Keratinocyte (primary cell): Measurements from ENCODE around the gene DEXI. TPM values are rescaled to one million over a fixed set of nuclear protein-coding genes. Genes with fewer than 3 reads are reported as not detected.

Source experiments
- DNase-seq: peaks from one replicate; pipeline ENCODE4 v3.0.0-alpha.2; 2011; ENCODE audit warnings: low read depth, missing footprints, low spot score
- FAIRE-seq: peaks from 2 replicates; lab custom pipeline; 2011; peaks lifted over from hg19 to GRCh38; lab: Jason Lieb, UNC
- H2AFZ ChIP-seq: 2 replicates; pipeline ENCODE4 v1.6.0; 2012; ENCODE audit warnings: low read length, control low read depth, inconsistent platforms; ENCODE audit not compliant: control insufficient read depth
- H3K27ac ChIP-seq: 2 replicates; pipeline ENCODE4 v1.5.1; 2011; ENCODE audit warnings: low read length; ENCODE audit not compliant: control insufficient read depth, insufficient read depth
- H3K27me3 ChIP-seq: 3 replicates; pipeline ENCODE4 v1.6.0; 2011; ENCODE audit warnings: low read length; ENCODE audit not compliant: control insufficient read depth, insufficient read depth; ENCODE audit errors: extremely low read depth
- H3K36me3 ChIP-seq, 2 experiments: 2 replicates in 1 of 2; 3 replicates in 1 of 2; pipeline ENCODE4 v1.5.1; 2011; ENCODE audit warnings: low read length in 2 of 2, mild to moderate bottlenecking in 1 of 2; ENCODE audit not compliant: control insufficient read depth in 2 of 2, insufficient read depth in 2 of 2; ENCODE audit errors: extremely low read depth in 1 of 2
- H3K4me1 ChIP-seq: 3 replicates; pipeline ENCODE4 v1.5.1; 2011; ENCODE audit warnings: low read length; ENCODE audit not compliant: control insufficient read depth, insufficient read depth; ENCODE audit errors: extremely low read depth
- H3K4me2 ChIP-seq: 3 replicates; pipeline ENCODE4 v1.6.0; 2011; ENCODE audit warnings: low read depth, low read length; ENCODE audit not compliant: control insufficient read depth, insufficient read depth; ENCODE audit errors: extremely low read depth
- H3K4me3 ChIP-seq, 3 experiments: fragments of 200-600 bp in 1 of 3; sonication (generic) in 1 of 3; 2 replicates in 2 of 3; 3 replicates in 1 of 3; pipeline ENCODE4 v1.5.1; 2011 to 2016; ENCODE audit warnings: low read length in 3 of 3, mild to moderate bottlenecking in 3 of 3, control low read depth in 2 of 3, inconsistent platforms in 1 of 3, low read depth in 1 of 3, mixed read lengths in 1 of 3, mixed run types in 1 of 3, moderate library complexity in 1 of 3; ENCODE audit not compliant: control insufficient read depth in 2 of 3, insufficient read depth in 2 of 3; ENCODE audit errors: extremely low read depth in 1 of 3
- H3K79me2 ChIP-seq: 2 replicates; pipeline ENCODE4 v1.6.0; 2012; ENCODE audit warnings: low read length; ENCODE audit not compliant: control insufficient read depth, insufficient read depth
- H3K9ac ChIP-seq: 3 replicates; pipeline ENCODE4 v1.6.0; 2011; ENCODE audit warnings: low read length; ENCODE audit not compliant: control insufficient read depth, insufficient read depth; ENCODE audit errors: extremely low read depth
- H3K9me1 ChIP-seq: 3 replicates; pipeline ENCODE4 v1.6.0; 2011; ENCODE audit warnings: low read length; ENCODE audit not compliant: control insufficient read depth, insufficient read depth; ENCODE audit errors: extremely low read depth
- H3K9me3 ChIP-seq: 2 replicates; pipeline ENCODE4 v1.5.1; 2012; ENCODE audit warnings: low read depth, low read length; ENCODE audit not compliant: control insufficient read depth
- H4K20me1 ChIP-seq: 3 replicates; pipeline ENCODE4 v1.6.0; 2011; ENCODE audit warnings: low read length; ENCODE audit not compliant: control insufficient read depth, insufficient read depth; ENCODE audit errors: extremely low read depth
- EZH2 ChIP-seq: IDR thresholded peaks from one replicate; pipeline ENCODE4 v1.6.1; 2012; ENCODE audit warnings: inconsistent platforms, mild to moderate bottlenecking, low read length, moderate library complexity
- dilution Hi-C: fragments of 300-500 bp; cut with MboI; formaldehyde crosslinking; loops from one replicate; pipeline ENCODE4 v1.7.0; 2020; ENCODE audit warnings: low sequenced_read_pairs; ENCODE audit not compliant: extremely low pct_ligation_motif_present
- polyA plus RNA-seq, 5 experiments: library from polyadenylated mRNA; depleted of rRNA in 3 of 5; stranded (reverse) in 3 of 5; stranded (forward) in 1 of 5; unstranded in 1 of 5; fragments of >200 nt; gene quantifications; 1 replicate in 1 of 5; 2 replicates in 3 of 5; 3 replicates in 1 of 5; pipeline versions ENCODE4 v1.2.1 to v1.2.3, GENCODE V29; 2011 to 2012; ENCODE audit warnings: missing spikeins in 2 of 5, low read depth in 1 of 5, low replicate concordance in 1 of 5
- TF ChIP-seq, protein P1 (sequence below), 3 experiments: IDR thresholded peaks in 1 of 3; conservative IDR thresholded peaks in 1 of 3; optimal IDR thresholded peaks in 1 of 3; 2 replicates in 2 of 3; 3 replicates in 1 of 3; pipeline versions ENCODE3 to v1.5.1; 2011; ENCODE audit warnings: low read length in 3 of 3, mild to moderate bottlenecking in 3 of 3, moderate library complexity in 2 of 3, control low read depth in 1 of 3, inconsistent platforms in 1 of 3; ENCODE audit not compliant: insufficient read depth in 2 of 3; ENCODE audit errors: extremely low read depth in 1 of 3

DEXI gene
- polyA plus RNA-seq, 1 donor (not counting 4 experiments of a cell fraction or from before 2014, with no cell fraction given) = 25.9 TPM

DNA sequence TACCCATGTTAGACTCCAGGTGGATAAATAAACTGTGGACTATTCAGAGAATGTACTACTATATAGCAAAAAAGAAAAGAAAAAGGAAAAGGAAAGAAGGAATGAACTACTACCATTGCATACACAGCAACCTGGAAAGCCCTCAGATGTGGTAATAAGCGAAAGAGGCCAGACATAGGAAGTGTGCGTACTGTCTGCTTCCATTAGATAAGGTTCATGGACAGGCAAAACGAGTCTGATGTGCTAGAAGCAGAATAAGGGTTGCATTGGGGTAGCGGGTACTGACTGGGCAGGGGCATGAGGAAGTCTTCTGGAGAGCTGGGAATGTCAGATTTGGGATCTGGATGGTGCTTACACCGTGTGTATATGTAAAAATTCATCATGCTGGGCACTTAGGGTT lies 23.9 kb upstream of the DEXI start:
- Histone ChIP-seq H3K27me3 (no peaks in the 10 kb centered on the region), H3K9me3 (no peaks in the 10 kb centered on the region), H4K20me1 (no peaks in the 10 kb centered on the region), H3K9me1 (no peaks in the 10 kb centered on the region), H3K79me2 (no peaks in the 10 kb centered on the region), H3K4me3 (no peak overlapping the region), H3K4me1 (peaks cover 8% of the 10 kb centered on the region), H3K9ac (no peak overlapping the region), H2AFZ (no peak overlapping the region), H3K27ac (no peak overlapping the region), H3K4me2 (no peak overlapping the region), H3K36me3 (peaks cover 18 to 19% of the 10 kb centered on the region in 2 experiments)
- TF ChIP-seq, protein P1, sequence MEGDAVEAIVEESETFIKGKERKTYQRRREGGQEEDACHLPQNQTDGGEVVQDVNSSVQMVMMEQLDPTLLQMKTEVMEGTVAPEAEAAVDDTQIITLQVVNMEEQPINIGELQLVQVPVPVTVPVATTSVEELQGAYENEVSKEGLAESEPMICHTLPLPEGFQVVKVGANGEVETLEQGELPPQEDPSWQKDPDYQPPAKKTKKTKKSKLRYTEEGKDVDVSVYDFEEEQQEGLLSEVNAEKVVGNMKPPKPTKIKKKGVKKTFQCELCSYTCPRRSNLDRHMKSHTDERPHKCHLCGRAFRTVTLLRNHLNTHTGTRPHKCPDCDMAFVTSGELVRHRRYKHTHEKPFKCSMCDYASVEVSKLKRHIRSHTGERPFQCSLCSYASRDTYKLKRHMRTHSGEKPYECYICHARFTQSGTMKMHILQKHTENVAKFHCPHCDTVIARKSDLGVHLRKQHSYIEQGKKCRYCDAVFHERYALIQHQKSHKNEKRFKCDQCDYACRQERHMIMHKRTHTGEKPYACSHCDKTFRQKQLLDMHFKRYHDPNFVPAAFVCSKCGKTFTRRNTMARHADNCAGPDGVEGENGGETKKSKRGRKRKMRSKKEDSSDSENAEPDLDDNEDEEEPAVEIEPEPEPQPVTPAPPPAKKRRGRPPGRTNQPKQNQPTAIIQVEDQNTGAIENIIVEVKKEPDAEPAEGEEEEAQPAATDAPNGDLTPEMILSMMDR (optimal IDR thresholded peaks at IDR 0.05 in 1 of 3, IDR thresholded peaks at IDR 0.05 in 1 of 3, conservative IDR thresholded peaks at IDR 0.05 in 1 of 3; ENCODE audit: extremely low read depth in 1 of 3, insufficient read depth in 2 of 3, low read length in 3 of 3) = no peak
- no peak for TF ChIP-seq EZH2
- FAIRE-seq (no peak), DNase-seq (no peak)
- dilution Hi-C loops = no loop called here

DNA sequence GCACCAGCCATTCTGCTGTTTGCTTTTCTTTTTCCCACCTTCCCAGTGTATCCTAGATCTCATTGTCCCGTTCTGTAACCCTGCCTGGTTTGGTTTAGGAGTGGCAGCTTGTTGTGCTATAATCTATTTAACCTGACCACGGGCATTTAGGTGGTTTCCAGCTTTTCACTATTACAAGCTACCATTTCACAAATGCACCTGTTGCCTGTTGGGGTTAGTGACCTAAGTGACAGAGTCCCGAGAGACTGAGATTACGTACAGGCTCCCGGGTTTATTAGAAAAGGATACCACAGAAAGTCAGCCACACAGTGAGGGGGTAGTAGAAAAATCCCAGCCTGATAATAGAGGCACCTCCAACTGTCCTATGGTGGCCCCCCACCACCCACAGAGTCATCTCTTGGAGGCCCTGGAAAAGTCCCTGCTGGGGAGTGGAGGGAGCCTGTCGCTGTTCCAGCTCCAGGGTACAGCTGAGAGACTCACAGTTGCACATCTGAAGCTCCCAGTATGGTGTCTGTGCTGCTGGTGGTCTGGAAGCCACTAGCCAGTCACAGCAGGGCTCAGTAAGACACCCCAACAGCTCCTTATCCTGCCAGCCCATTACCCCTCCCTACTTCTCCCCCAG lies 23.3 kb upstream of the DEXI start:
- H3K9me1 ChIP-seq = no peaks in the 10 kb centered on the region
- no peak overlapping the region for H3K4me3 ChIP-seq
- no peak overlapping the region for H2AFZ ChIP-seq
- H3K27ac ChIP-seq = no peak overlapping the region
- no peaks in the 10 kb centered on the region for H3K79me2 ChIP-seq
- H3K36me3 ChIP-seq = peaks cover 17% of the 10 kb centered on the region in 2 experiments
- dilution Hi-C loops = no loop called here
- H3K4me2 ChIP-seq = no peak overlapping the region
- no peaks in the 10 kb centered on the region for H4K20me1 ChIP-seq
- TF ChIP-seq, protein P1 (optimal IDR thresholded peaks at IDR 0.05 in 1 of 3, IDR thresholded peaks at IDR 0.05 in 1 of 3, conservative IDR thresholded peaks at IDR 0.05 in 1 of 3; ENCODE audit: extremely low read depth in 1 of 3, insufficient read depth in 2 of 3, low read length in 3 of 3) = no peak
- no peak for TF ChIP-seq EZH2
- no peak overlapping the region for H3K9ac ChIP-seq
- no peaks in the 10 kb centered on the region for H3K9me3 ChIP-seq
- DNase-seq (no peak), FAIRE-seq (no peak)
- H3K4me1 ChIP-seq = peaks cover 14% of the 10 kb centered on the region
- H3K27me3 ChIP-seq = no peaks in the 10 kb centered on the region
